Liver (tissue), 3 donors: ENCODE measurements around the gene SNCB.

Source experiments
- GABPA ChIP-seq, 2 donors: IDR thresholded peaks in 1 of 2; conservative IDR thresholded peaks in 1 of 2; 2 replicates each; pipeline ENCODE4 v1.6.1; 2016; ENCODE audit warnings: antibody characterized with exemption in 2 of 2, mild to moderate bottlenecking in 1 of 2, moderate library complexity in 1 of 2
- HNF4A ChIP-seq, 2 donors: conservative IDR thresholded peaks; 2 replicates each; pipeline ENCODE4 v1.6.1; 2016; ENCODE audit warnings: antibody characterized with exemption in 2 of 2, mild to moderate bottlenecking in 2 of 2
- JUND ChIP-seq, 2 donors: IDR thresholded peaks; 2 replicates each; pipeline ENCODE4 v1.6.1; 2016; ENCODE audit warnings: antibody characterized with exemption in 2 of 2
- NR2F2 ChIP-seq: IDR thresholded peaks from 2 replicates; pipeline ENCODE4 v1.6.1; 2016; ENCODE audit warnings: antibody characterized with exemption
- RAD21 ChIP-seq, 2 donors: IDR thresholded peaks; 2 replicates each; pipeline ENCODE4 v1.6.1; 2016; ENCODE audit warnings: antibody characterized with exemption in 2 of 2, mild to moderate bottlenecking in 2 of 2
- SP1 ChIP-seq: IDR thresholded peaks from 2 replicates; pipeline ENCODE4 v1.6.1; 2018; ENCODE audit warnings: antibody characterized with exemption, mild to moderate bottlenecking
- TAF1 ChIP-seq: conservative IDR thresholded peaks from 2 replicates; pipeline ENCODE4 v1.6.1; 2016; ENCODE audit warnings: antibody characterized with exemption, mild to moderate bottlenecking
- YY1 ChIP-seq: IDR thresholded peaks from 2 replicates; pipeline ENCODE4 v1.6.1; 2016; ENCODE audit warnings: antibody characterized with exemption, mild to moderate bottlenecking
- TF ChIP-seq, protein P1 (sequence below): fragments of 150-350 bp; IDR thresholded peaks from 2 replicates; pipeline ENCODE4 v1.5.1; 2017; ENCODE audit warnings: improper control_type of control experiment, low read depth, low read length; ENCODE audit not compliant: missing input control
- TF ChIP-seq, protein P2 (sequence below): IDR thresholded peaks from 2 replicates; pipeline ENCODE4 v1.6.1; 2016; ENCODE audit warnings: antibody characterized with exemption
- TF ChIP-seq, protein P3 (sequence below): IDR thresholded peaks from 2 replicates; pipeline ENCODE4 v1.6.1; 2016; ENCODE audit warnings: antibody characterized with exemption, mild to moderate bottlenecking
- TF ChIP-seq, protein P4 (sequence below): IDR thresholded peaks from 2 replicates; pipeline ENCODE4 v1.6.1; 2016; ENCODE audit warnings: antibody characterized with exemption
- donor health status: healthy.
- donor health status: healthy.

DNA sequence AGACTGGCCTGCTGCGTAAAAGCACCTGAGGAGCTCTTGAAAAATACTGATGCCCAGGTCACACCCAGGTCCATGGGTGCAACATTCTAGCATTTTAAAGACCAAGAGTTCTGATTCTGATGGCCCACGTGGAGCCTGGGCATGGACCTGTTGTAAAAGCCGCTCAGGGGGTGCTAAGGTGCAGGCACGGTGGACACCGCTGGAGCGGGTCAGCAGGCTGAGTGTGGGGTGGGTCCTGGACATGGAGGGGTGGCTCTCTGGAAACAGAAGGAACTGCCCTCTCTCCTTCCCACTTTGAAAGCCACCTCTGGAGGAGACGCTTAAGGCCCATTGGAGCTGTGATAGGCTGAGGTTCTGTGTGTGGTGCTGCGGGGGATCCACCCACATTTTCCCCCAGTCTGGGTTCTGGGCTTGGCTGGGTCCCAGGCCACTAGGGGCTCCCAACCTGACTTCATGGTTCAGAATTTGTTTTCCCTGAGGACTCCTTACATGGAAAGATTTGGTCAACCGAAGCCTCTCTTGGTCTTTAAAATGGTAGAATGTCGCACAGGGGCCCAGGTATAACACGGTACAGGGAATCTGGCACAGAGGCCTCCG lies 37.0 kb downstream of the SNCB start:
- TF ChIP-seq, protein P1, sequence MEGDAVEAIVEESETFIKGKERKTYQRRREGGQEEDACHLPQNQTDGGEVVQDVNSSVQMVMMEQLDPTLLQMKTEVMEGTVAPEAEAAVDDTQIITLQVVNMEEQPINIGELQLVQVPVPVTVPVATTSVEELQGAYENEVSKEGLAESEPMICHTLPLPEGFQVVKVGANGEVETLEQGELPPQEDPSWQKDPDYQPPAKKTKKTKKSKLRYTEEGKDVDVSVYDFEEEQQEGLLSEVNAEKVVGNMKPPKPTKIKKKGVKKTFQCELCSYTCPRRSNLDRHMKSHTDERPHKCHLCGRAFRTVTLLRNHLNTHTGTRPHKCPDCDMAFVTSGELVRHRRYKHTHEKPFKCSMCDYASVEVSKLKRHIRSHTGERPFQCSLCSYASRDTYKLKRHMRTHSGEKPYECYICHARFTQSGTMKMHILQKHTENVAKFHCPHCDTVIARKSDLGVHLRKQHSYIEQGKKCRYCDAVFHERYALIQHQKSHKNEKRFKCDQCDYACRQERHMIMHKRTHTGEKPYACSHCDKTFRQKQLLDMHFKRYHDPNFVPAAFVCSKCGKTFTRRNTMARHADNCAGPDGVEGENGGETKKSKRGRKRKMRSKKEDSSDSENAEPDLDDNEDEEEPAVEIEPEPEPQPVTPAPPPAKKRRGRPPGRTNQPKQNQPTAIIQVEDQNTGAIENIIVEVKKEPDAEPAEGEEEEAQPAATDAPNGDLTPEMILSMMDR, result no peak
- TF ChIP-seq RAD21 (IDR thresholded peaks at IDR 0.05) (no peak), SP1 (no peak), TAF1 (no peak), GABPA (IDR thresholded peaks at IDR 0.05 in 1 of 2, conservative IDR thresholded peaks at IDR 0.05 in 1 of 2) (no peak), NR2F2 (no peak), YY1 (no peak), JUND (IDR thresholded peaks at IDR 0.05) (no peak), HNF4A (conservative IDR thresholded peaks at IDR 0.05) (no peak)
- TF ChIP-seq, protein P2, sequence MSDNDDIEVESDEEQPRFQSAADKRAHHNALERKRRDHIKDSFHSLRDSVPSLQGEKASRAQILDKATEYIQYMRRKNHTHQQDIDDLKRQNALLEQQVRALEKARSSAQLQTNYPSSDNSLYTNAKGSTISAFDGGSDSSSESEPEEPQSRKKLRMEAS, result no peak
- TF ChIP-seq, protein P3, sequence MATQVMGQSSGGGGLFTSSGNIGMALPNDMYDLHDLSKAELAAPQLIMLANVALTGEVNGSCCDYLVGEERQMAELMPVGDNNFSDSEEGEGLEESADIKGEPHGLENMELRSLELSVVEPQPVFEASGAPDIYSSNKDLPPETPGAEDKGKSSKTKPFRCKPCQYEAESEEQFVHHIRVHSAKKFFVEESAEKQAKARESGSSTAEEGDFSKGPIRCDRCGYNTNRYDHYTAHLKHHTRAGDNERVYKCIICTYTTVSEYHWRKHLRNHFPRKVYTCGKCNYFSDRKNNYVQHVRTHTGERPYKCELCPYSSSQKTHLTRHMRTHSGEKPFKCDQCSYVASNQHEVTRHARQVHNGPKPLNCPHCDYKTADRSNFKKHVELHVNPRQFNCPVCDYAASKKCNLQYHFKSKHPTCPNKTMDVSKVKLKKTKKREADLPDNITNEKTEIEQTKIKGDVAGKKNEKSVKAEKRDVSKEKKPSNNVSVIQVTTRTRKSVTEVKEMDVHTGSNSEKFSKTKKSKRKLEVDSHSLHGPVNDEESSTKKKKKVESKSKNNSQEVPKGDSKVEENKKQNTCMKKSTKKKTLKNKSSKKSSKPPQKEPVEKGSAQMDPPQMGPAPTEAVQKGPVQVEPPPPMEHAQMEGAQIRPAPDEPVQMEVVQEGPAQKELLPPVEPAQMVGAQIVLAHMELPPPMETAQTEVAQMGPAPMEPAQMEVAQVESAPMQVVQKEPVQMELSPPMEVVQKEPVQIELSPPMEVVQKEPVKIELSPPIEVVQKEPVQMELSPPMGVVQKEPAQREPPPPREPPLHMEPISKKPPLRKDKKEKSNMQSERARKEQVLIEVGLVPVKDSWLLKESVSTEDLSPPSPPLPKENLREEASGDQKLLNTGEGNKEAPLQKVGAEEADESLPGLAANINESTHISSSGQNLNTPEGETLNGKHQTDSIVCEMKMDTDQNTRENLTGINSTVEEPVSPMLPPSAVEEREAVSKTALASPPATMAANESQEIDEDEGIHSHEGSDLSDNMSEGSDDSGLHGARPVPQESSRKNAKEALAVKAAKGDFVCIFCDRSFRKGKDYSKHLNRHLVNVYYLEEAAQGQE, result no peak
- TF ChIP-seq, protein P4, sequence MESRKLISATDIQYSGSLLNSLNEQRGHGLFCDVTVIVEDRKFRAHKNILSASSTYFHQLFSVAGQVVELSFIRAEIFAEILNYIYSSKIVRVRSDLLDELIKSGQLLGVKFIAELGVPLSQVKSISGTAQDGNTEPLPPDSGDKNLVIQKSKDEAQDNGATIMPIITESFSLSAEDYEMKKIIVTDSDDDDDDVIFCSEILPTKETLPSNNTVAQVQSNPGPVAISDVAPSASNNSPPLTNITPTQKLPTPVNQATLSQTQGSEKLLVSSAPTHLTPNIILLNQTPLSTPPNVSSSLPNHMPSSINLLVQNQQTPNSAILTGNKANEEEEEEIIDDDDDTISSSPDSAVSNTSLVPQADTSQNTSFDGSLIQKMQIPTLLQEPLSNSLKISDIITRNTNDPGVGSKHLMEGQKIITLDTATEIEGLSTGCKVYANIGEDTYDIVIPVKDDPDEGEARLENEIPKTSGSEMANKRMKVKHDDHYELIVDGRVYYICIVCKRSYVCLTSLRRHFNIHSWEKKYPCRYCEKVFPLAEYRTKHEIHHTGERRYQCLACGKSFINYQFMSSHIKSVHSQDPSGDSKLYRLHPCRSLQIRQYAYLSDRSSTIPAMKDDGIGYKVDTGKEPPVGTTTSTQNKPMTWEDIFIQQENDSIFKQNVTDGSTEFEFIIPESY, result no peak
